HEK293T (cell line): ENCODE data around the gene PIK3R4.

ENCODE experiments used
- BHLHE40 ChIP-seq: fragments of 450-650 bp; IDR thresholded peaks from 2 replicates; pipeline ENCODE4 v1.6.1; 2016; ENCODE audit warnings: mild to moderate bottlenecking, moderate library complexity, borderline replicate concordance
- CTBP1 ChIP-seq: fragments of 450-650 bp; IDR thresholded peaks from 2 replicates; pipeline ENCODE4 v1.6.1; 2016; ENCODE audit warnings: borderline replicate concordance
- ELF4 ChIP-seq: fragments of 450-650 bp; IDR thresholded peaks from 2 replicates; pipeline ENCODE4 v1.6.1; 2017; ENCODE audit warnings: antibody characterized with exemption
- FOXK2 ChIP-seq: fragments of 450-650 bp; IDR thresholded peaks from 2 replicates; pipeline ENCODE4 v1.6.1; 2016; ENCODE audit warnings: mild to moderate bottlenecking
- FOXM1 ChIP-seq: fragments of 450-650 bp; IDR thresholded peaks from 2 replicates; pipeline ENCODE4 v1.6.1; 2017; ENCODE audit warnings: mild to moderate bottlenecking, borderline replicate concordance
- HDGF ChIP-seq: fragments of 450-650 bp; IDR thresholded peaks from 2 replicates; pipeline ENCODE4 v1.6.1; 2017; ENCODE audit warnings: antibody characterized with exemption, borderline replicate concordance
- L3MBTL2 ChIP-seq: fragments of 450-650 bp; conservative IDR thresholded peaks from 2 replicates; pipeline ENCODE4 v1.6.1; 2016; ENCODE audit warnings: mild to moderate bottlenecking
- LEF1 ChIP-seq: fragments of 450-650 bp; IDR thresholded peaks from 2 replicates; pipeline ENCODE4 v1.6.1; 2017; ENCODE audit warnings: mild to moderate bottlenecking, borderline replicate concordance
- NFRKB ChIP-seq: fragments of 450-650 bp; IDR thresholded peaks from 2 replicates; pipeline ENCODE4 v1.6.1; 2016; ENCODE audit warnings: mild to moderate bottlenecking, moderate library complexity
- SP1 ChIP-seq: fragments of 450-650 bp; IDR thresholded peaks from 2 replicates; pipeline ENCODE4 v1.6.1; 2017
- SUZ12 ChIP-seq: fragments of 450-650 bp; IDR thresholded peaks from 2 replicates; pipeline ENCODE4 v1.6.1; 2016; ENCODE audit warnings: mild to moderate bottlenecking
- TARDBP ChIP-seq: fragments of 450-650 bp; IDR thresholded peaks from 2 replicates; pipeline ENCODE4 v1.6.1; 2016
- ZNF384 ChIP-seq: fragments of 450-650 bp; IDR thresholded peaks from 2 replicates; pipeline ENCODE4 v1.6.1; 2016
- TF ChIP-seq, protein P1 (sequence below): fragments of 450-650 bp; IDR thresholded peaks from 2 replicates; pipeline ENCODE4 v1.6.1; 2016

DNA sequence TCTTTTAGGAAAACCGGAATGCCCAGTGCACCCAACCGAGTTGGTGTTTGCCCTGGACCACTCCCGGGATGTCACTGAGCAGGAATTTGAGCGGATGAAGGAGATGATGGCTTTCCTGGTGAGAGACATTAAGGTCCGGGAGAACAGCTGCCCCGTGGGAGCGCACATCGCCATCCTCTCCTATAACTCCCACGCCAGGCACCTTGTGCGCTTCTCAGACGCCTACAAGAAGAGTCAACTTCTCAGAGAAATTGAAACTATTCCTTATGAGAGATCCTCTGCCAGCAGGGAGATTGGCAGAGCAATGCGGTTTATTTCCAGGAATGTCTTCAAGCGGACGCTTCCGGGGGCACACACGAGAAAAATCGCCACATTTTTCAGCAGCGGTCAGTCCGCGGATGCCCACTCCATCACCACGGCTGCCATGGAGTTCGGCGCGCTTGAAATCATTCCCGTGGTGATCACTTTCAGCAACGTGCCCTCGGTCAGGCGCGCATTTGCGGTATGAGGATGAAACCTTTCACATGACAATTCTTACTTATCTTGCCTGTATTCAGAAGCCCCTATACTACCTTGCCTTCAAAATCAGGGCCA lies 97.5 kb downstream of the PIK3R4 start:
- TF ChIP-seq BHLHE40 (no peak), FOXK2 (no peak), TARDBP (no peak), ELF4 (no peak), FOXM1 (no peak), L3MBTL2 (no peak), NFRKB (no peak), HDGF (no peak), SP1 (no peak), LEF1 (no peak), ZNF384 (no peak), CTBP1 (no peak), SUZ12 (no peak)
- TF ChIP-seq, protein P1, sequence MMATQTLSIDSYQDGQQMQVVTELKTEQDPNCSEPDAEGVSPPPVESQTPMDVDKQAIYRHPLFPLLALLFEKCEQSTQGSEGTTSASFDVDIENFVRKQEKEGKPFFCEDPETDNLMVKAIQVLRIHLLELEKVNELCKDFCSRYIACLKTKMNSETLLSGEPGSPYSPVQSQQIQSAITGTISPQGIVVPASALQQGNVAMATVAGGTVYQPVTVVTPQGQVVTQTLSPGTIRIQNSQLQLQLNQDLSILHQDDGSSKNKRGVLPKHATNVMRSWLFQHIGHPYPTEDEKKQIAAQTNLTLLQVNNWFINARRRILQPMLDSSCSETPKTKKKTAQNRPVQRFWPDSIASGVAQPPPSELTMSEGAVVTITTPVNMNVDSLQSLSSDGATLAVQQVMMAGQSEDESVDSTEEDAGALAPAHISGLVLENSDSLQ, result no peak
